ENCODE results near the gene PIERCE2. TPM values are rescaled to one million over a fixed set of nuclear protein-coding genes. Genes with fewer than 3 reads are reported as not detected.
"Not testable (repeated sequence)": the region's sequence is repeated elsewhere in the genome, so short reads cannot be mapped to it uniquely, and the experiment has no call there.

PIERCE2 gene
- total RNA-seq, 1 experiment from 2014 or later, result not detected

GRCh38 chr15:55400050-55400449 lies 8.2 kb upstream of the PIERCE2 start:
- not testable (repeated sequence) for H3K27me3 ChIP-seq (replicated peaks); H3K9me3 ChIP-seq (replicated peaks); H3K27ac ChIP-seq; H3K36me3 ChIP-seq; H3K4me3 ChIP-seq; H3K4me1 ChIP-seq (replicated peaks); DNase-seq (ENCODE audit: low read depth in 1 of 2, low spot score in 2 of 2)

GRCh38 chr15:55401786-55402246 lies 6.5 kb upstream of the PIERCE2 start:
- no peaks in the 10 kb centered on the region for H3K9me3 ChIP-seq (replicated peaks)
- no peaks in the 10 kb centered on the region for H3K4me1 ChIP-seq (replicated peaks)

GRCh38 chr15:55402707-55403106 lies 5.6 kb upstream of the PIERCE2 start:
- Histone ChIP-seq H3K4me1 (replicated peaks) (0 out of 2 replicates have a peak, but pooled peaks cover 2% of the 10 kb centered on the region), H3K36me3 (no peaks in the 10 kb centered on the region), H3K27me3 (replicated peaks) (no peaks in the 10 kb centered on the region), H3K9me3 (replicated peaks) (no peaks in the 10 kb centered on the region), H3K27ac (no peak overlapping the region), H3K4me3 (no peak overlapping the region)
- no peak for DNase-seq (ENCODE audit: low read depth in 1 of 2, low spot score in 2 of 2)

More at GRCh38 chr15:55401786-55402246, 6.5 kb upstream of the PIERCE2 start:
- H3K4me3 ChIP-seq, result no peak overlapping the region
- H3K27ac ChIP-seq, result no peak overlapping the region
- no peak for DNase-seq (ENCODE audit: low read depth in 1 of 2, low spot score in 2 of 2)
- H3K27me3 ChIP-seq (replicated peaks), result no peaks in the 10 kb centered on the region
- H3K36me3 ChIP-seq, result no peaks in the 10 kb centered on the region

GRCh38 chr15:55403531-55403930 lies 4.8 kb upstream of the PIERCE2 start:
- Histone ChIP-seq H3K27me3 (replicated peaks) (no peaks in the 10 kb centered on the region), H3K4me1 (replicated peaks) (0 out of 2 replicates have a peak, but pooled peaks cover 2% of the 10 kb centered on the region), H3K9me3 (replicated peaks) (no peaks in the 10 kb centered on the region), H3K27ac (no peak overlapping the region), H3K36me3 (no peaks in the 10 kb centered on the region; the same call in 1 of the 2 replicates), H3K4me3 (no peak overlapping the region)
- no peak for DNase-seq (ENCODE audit: low read depth in 1 of 2, low spot score in 2 of 2)

GRCh38 chr15:55407498-55408011 lies 740 bp upstream of the PIERCE2 start:
- DNase-seq (ENCODE audit: low read depth in 1 of 2, low spot score in 2 of 2), result no peak
- Histone ChIP-seq H3K4me1 (replicated peaks) (0 out of 2 replicates have a peak, but pooled peaks cover 2% of the 10 kb centered on the region), H3K36me3 (no peaks in the 10 kb centered on the region; the same call in 1 of the 2 replicates), H3K27ac (peak overlapping the region; percentile 44), H3K4me3 (peak overlapping the region; percentile 67), H3K27me3 (replicated peaks) (no peaks in the 10 kb centered on the region), H3K9me3 (replicated peaks) (no peaks in the 10 kb centered on the region)

- H3K27ac ChIP-seq, result peak overlapping the region; percentile 52
- H3K9me3 ChIP-seq (replicated peaks); DNase-seq (ENCODE audit: low read depth in 1 of 2, low spot score in 2 of 2); H3K4me1 ChIP-seq (replicated peaks); H3K27me3 ChIP-seq (replicated peaks); H3K36me3 ChIP-seq: not testable (repeated sequence)
- H3K4me3 ChIP-seq, result peak overlapping the region; percentile 67
Measured at GRCh38 chr15:55408976-55409375, 681 bp downstream of the PIERCE2 start.

- H3K9me3 ChIP-seq (replicated peaks); H3K27me3 ChIP-seq (replicated peaks); DNase-seq (ENCODE audit: low read depth in 1 of 2, low spot score in 2 of 2); H3K4me3 ChIP-seq; H3K27ac ChIP-seq; H3K4me1 ChIP-seq (replicated peaks); H3K36me3 ChIP-seq: not testable (repeated sequence)
Measured at GRCh38 chr15:55417678-55418077, 9.4 kb downstream of the PIERCE2 start.

GRCh38 chr15:55420171-55420866 lies 12.0 kb downstream of the PIERCE2 start:
- Histone ChIP-seq H3K27me3 (replicated peaks) (no peaks in the 10 kb centered on the region), H3K27ac (no peak overlapping the region), H3K4me3 (no peak overlapping the region), H3K36me3 (no peaks in the 10 kb centered on the region), H3K4me1 (replicated peaks) (no peaks in the 10 kb centered on the region), H3K9me3 (replicated peaks) (no peaks in the 10 kb centered on the region)
- DNase-seq (ENCODE audit: low read depth in 1 of 2, low spot score in 2 of 2), result no peak

- H3K9me3 ChIP-seq (replicated peaks), result no peaks in the 10 kb centered on the region
- H3K27me3 ChIP-seq (replicated peaks), result no peaks in the 10 kb centered on the region
- no peaks in the 10 kb centered on the region for H3K4me1 ChIP-seq (replicated peaks)
- no peak overlapping the region for H3K27ac ChIP-seq
- no peaks in the 10 kb centered on the region for H3K36me3 ChIP-seq
- no peak overlapping the region for H3K4me3 ChIP-seq
- no peak for DNase-seq (ENCODE audit: low read depth in 1 of 2, low spot score in 2 of 2)
Measured at GRCh38 chr15:55422089-55422488, 13.8 kb downstream of the PIERCE2 start.

GRCh38 chr15:55434989-55435825 lies 26.9 kb downstream of the PIERCE2 start:
- Histone ChIP-seq H3K4me3 (no peak overlapping the region), H3K4me1 (replicated peaks) (no peaks in the 10 kb centered on the region), H3K27ac (no peak overlapping the region), H3K9me3 (replicated peaks) (no peaks in the 10 kb centered on the region), H3K36me3 (no peaks in the 10 kb centered on the region), H3K27me3 (replicated peaks) (no peaks in the 10 kb centered on the region)
- DNase-seq (ENCODE audit: low read depth in 1 of 2, low spot score in 2 of 2), result peak in 1 of 2 experiments; percentile 34

GRCh38 chr15:55443141-55443540 lies 34.8 kb downstream of the PIERCE2 start:
- not testable (repeated sequence) for H3K27me3 ChIP-seq (replicated peaks); DNase-seq (ENCODE audit: low read depth in 1 of 2, low spot score in 2 of 2); H3K4me1 ChIP-seq (replicated peaks); H3K4me3 ChIP-seq; H3K27ac ChIP-seq; H3K9me3 ChIP-seq (replicated peaks); H3K36me3 ChIP-seq

GRCh38 chr15:55445936-55446335 lies 37.6 kb downstream of the PIERCE2 start:
- H3K4me1 ChIP-seq (replicated peaks); H3K27ac ChIP-seq; H3K9me3 ChIP-seq (replicated peaks); H3K27me3 ChIP-seq (replicated peaks); H3K36me3 ChIP-seq; DNase-seq (ENCODE audit: low read depth in 1 of 2, low spot score in 2 of 2); H3K4me3 ChIP-seq: not testable (repeated sequence)

GRCh38 chr15:55446379-55447029 lies 38.2 kb downstream of the PIERCE2 start:
- not testable (repeated sequence) for H3K36me3 ChIP-seq; H3K9me3 ChIP-seq (replicated peaks); H3K4me3 ChIP-seq; H3K27me3 ChIP-seq (replicated peaks); H3K4me1 ChIP-seq (replicated peaks); H3K27ac ChIP-seq; DNase-seq (ENCODE audit: low read depth in 1 of 2, low spot score in 2 of 2)

- not testable (repeated sequence) for H3K9me3 ChIP-seq (replicated peaks); H3K4me3 ChIP-seq; H3K4me1 ChIP-seq (replicated peaks); H3K27me3 ChIP-seq (replicated peaks); H3K27ac ChIP-seq; H3K36me3 ChIP-seq; DNase-seq (ENCODE audit: low read depth in 1 of 2, low spot score in 2 of 2)
Measured at GRCh38 chr15:55447030-55447394, 38.7 kb downstream of the PIERCE2 start.

All from SJSA1 (cell line).